Endothelial cell of umbilical vein (primary cell): ENCODE measurements around the gene CDKL4. TPM values are rescaled to one million over a fixed set of nuclear protein-coding genes. Genes with fewer than 3 reads are reported as not detected.

Experiments used
- BruUV-seq: library from RNA; stranded (reverse); fragments of 400-500 nt; replicated peaks from 2 replicates; lab custom pipeline; 2021; lab: Mats Ljungman, UMichigan
- CTCF ChIA-PET: fragments of 300-600, 350-600 bp; sonication (Branson Sonifier 250); formaldehyde crosslinking; loops from one replicate; lab custom pipeline; 2021; ENCODE audit warnings: antibody characterized with exemption, inconsistent platforms; lab: Charles Lee
- POLR2A ChIA-PET: fragments of 300-600, 350-600 bp; sonication (Branson Sonifier 250); formaldehyde crosslinking; loops from one replicate; lab custom pipeline; 2021; ENCODE audit warnings: antibody characterized with exemption, inconsistent platforms; lab: Charles Lee
- DNase-seq: peaks from one replicate; pipeline ENCODE4 v3.0.0-alpha.2; 2011; ENCODE audit warnings: low read depth, low spot score
- FAIRE-seq: peaks from 2 replicates; lab custom pipeline; 2011; peaks lifted over from hg19 to GRCh38; lab: Jason Lieb, UNC
- H2AFZ ChIP-seq: 2 replicates; pipeline ENCODE4 v1.6.0; 2012; ENCODE audit warnings: low read depth, low read length, control low read depth, inconsistent platforms
- H3K27ac ChIP-seq: 2 replicates; pipeline ENCODE4 v1.5.1; 2011; ENCODE audit warnings: low read depth, mild to moderate bottlenecking, control low read depth, low read length, moderate library complexity; ENCODE audit not compliant: insufficient read depth
- H3K27me3 ChIP-seq, 2 experiments: 2 replicates each; pipeline versions ENCODE4 v1.6.0 to v1.6.1; 2011; ENCODE audit warnings: low read length in 2 of 2, mixed read lengths in 1 of 2; ENCODE audit not compliant: control insufficient read depth in 2 of 2, insufficient read depth in 2 of 2
- H3K36me3 ChIP-seq, 2 experiments: 2 replicates in 1 of 2; 3 replicates in 1 of 2; pipeline ENCODE4 v1.5.1; 2011; ENCODE audit warnings: low read length in 2 of 2, mild to moderate bottlenecking in 1 of 2, moderate library complexity in 1 of 2; ENCODE audit not compliant: control insufficient read depth in 2 of 2, insufficient read depth in 2 of 2; ENCODE audit errors: extremely low read depth in 1 of 2
- H3K4me1 ChIP-seq: 3 replicates; pipeline ENCODE4 v1.5.1; 2011; ENCODE audit warnings: mild to moderate bottlenecking, low read length; ENCODE audit not compliant: control insufficient read depth, insufficient read depth; ENCODE audit errors: extremely low read depth
- H3K4me2 ChIP-seq: 2 replicates; pipeline ENCODE4 v1.6.1; 2011; ENCODE audit warnings: low read length, control low read depth, mixed read lengths; ENCODE audit not compliant: insufficient read depth
- H3K4me3 ChIP-seq, 3 experiments: fragments of 200-600 bp in 1 of 3; sonication (generic), shearing (Covaris generic) in 1 of 3; replicated peaks in 1 of 3; 2 replicates each; pipeline ENCODE4 v1.5.1; 2011 to 2016; ENCODE audit warnings: control low read depth in 3 of 3, low read length in 3 of 3, mild to moderate bottlenecking in 2 of 3, inconsistent platforms in 1 of 3, low read depth in 1 of 3, moderate library complexity in 1 of 3; ENCODE audit not compliant: insufficient read depth in 1 of 3
- H3K79me2 ChIP-seq: 2 replicates; pipeline ENCODE4 v1.6.0; 2012; ENCODE audit warnings: low read length, inconsistent platforms; ENCODE audit not compliant: control insufficient read depth, insufficient read depth
- H3K9ac ChIP-seq: replicated peaks from 2 replicates; pipeline ENCODE3; 2011; ENCODE audit warnings: low read length, control low read depth; ENCODE audit not compliant: insufficient read depth; ENCODE audit errors: extremely low read depth
- H3K9me1 ChIP-seq: replicated peaks from 3 replicates; pipeline ENCODE4 v1.6.0; 2011; ENCODE audit warnings: mild to moderate bottlenecking, low read length; ENCODE audit not compliant: control insufficient read depth, insufficient read depth; ENCODE audit errors: extremely low read depth
- H3K9me3 ChIP-seq: replicated peaks from 2 replicates; pipeline ENCODE4 v1.5.1; 2012; ENCODE audit warnings: low read length, inconsistent platforms; ENCODE audit not compliant: control insufficient read depth, insufficient read depth
- H4K20me1 ChIP-seq: replicated peaks from 2 replicates; pipeline ENCODE3; 2011; ENCODE audit warnings: mild to moderate bottlenecking, low read length; ENCODE audit not compliant: control insufficient read depth, insufficient read depth; ENCODE audit errors: extremely low read depth
- EZH2 ChIP-seq: IDR thresholded peaks from 2 replicates; pipeline ENCODE4 v1.6.1; 2012; ENCODE audit warnings: borderline replicate concordance, low read depth, mild to moderate bottlenecking, moderate library complexity, low read length, inconsistent platforms; ENCODE audit not compliant: severe bottlenecking
- FOS ChIP-seq: IDR thresholded peaks from 2 replicates; pipeline ENCODE4 v1.6.1; 2011; ENCODE audit warnings: mild to moderate bottlenecking, low read length, moderate library complexity, borderline replicate concordance; ENCODE audit not compliant: insufficient read depth
- GATA2 ChIP-seq: IDR thresholded peaks from 2 replicates; pipeline ENCODE4 v1.7.0; 2011; ENCODE audit warnings: low read depth, mild to moderate bottlenecking, moderate library complexity, mixed read lengths, low read length; ENCODE audit not compliant: insufficient read length, insufficient read depth
- JUN ChIP-seq: IDR thresholded peaks from 2 replicates; pipeline ENCODE4 v1.6.1; 2011; ENCODE audit warnings: borderline replicate concordance, low read depth; ENCODE audit not compliant: insufficient read length, insufficient read depth
- MYC ChIP-seq: IDR thresholded peaks from one replicate; pipeline ENCODE4 v1.6.1; 2011; ENCODE audit warnings: mild to moderate bottlenecking, low read depth, low read length
- POLR2A ChIP-seq: IDR thresholded peaks from 2 replicates; pipeline ENCODE4 v1.6.1; 2012; ENCODE audit warnings: low read depth, mild to moderate bottlenecking, control low read depth, low read length
- POLR2AphosphoS5 ChIP-seq: IDR thresholded peaks from 2 replicates; pipeline ENCODE4 v1.6.1; 2012; ENCODE audit warnings: low read depth, mild to moderate bottlenecking, control low read depth, low read length, moderate library complexity; ENCODE audit not compliant: insufficient read depth
- dilution Hi-C: fragments of 300-500 bp; cut with MboI; formaldehyde crosslinking; loops from one replicate; pipeline ENCODE4 v1.15.0; 2019; ENCODE audit warnings: low sequenced_read_pairs; ENCODE audit not compliant: extremely low pct_ligation_motif_present
- intact Hi-C: fragments of 100-400 bp; cut with micrococcal nuclease; formaldehyde crosslinking; loops from one replicate; pipeline ENCODE4 v1.10.0; 2022
- polyA plus RNA-seq, 4 experiments: library from polyadenylated mRNA; depleted of rRNA in 3 of 4; stranded (reverse) in 3 of 4; unstranded in 1 of 4; fragments of >200 nt; gene quantifications; 2 replicates each; pipeline versions ENCODE4 v1.2.1 to v1.2.3, GENCODE V29; 2011 to 2012; ENCODE audit warnings: missing spikeins in 1 of 4
- total RNA-seq: library from RNA; stranded (reverse); gene quantifications from 2 replicates; pipeline ENCODE4 v1.2.3, GENCODE V29; 2021
- TF ChIP-seq, protein P1 (sequence below), 2 donors: IDR thresholded peaks; 1 replicate in 1 of 2; 2 replicates in 1 of 2; pipeline ENCODE4 v1.5.1; 2011; ENCODE audit warnings: low read length in 2 of 2, mild to moderate bottlenecking in 2 of 2, moderate library complexity in 2 of 2, control low read depth in 1 of 2, inconsistent platforms in 1 of 2, low read depth in 1 of 2; ENCODE audit not compliant: insufficient read depth in 1 of 2; ENCODE audit errors: extremely low read depth in 1 of 2
- TF ChIP-seq, protein P2 (sequence below): IDR thresholded peaks from 2 replicates; pipeline ENCODE4 v1.6.1; 2011; ENCODE audit not compliant: insufficient read depth, insufficient read length

CDKL4 gene
- total and polyA plus RNA-seq, 2 donors (not counting 3 experiments of a cell fraction or from before 2014, with no cell fraction given): 0.17 to 0.75 TPM

DNA sequence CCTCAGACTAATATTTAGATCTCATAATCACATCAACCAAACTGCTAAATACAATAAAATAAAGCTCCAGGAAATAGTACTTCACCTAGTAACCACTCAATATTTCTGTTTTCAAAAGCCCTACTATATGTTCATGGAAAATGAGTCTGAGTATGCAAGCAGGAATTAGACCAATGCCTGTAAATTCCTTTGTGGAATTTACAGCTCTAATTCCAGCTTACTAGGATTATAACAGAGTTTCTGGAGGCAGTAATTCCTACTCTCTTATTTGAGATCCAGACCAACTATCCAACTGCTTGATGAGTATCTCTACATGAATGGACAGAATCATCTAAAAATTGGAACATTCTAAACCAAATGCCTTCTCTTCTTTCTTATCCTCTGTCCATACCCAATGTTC, 11.6 kb downstream of the CDKL4 start:
- Histone ChIP-seq H3K9ac (no peak overlapping the region), H3K27me3 (no peaks in the 10 kb centered on the region), H2AFZ (no peak overlapping the region), H3K36me3 (no peaks in the 10 kb centered on the region), H3K9me1 (no peaks in the 10 kb centered on the region), H3K4me1 (peaks cover 14% of the 10 kb centered on the region), H3K79me2 (no peaks in the 10 kb centered on the region), H3K27ac (no peak overlapping the region), H3K4me2 (no peak overlapping the region), H3K9me3 (no peaks in the 10 kb centered on the region), H4K20me1 (no peaks in the 10 kb centered on the region), H3K4me3 (no peak overlapping the region)
- ChIA-PET CTCF (interaction anchor here (0.8 to 7.2 kb wide), 6 partner anchors 9 to 498 kb away, joined by 3 to 449 read pairs (median 4); no protein-coding TSS in a partner anchor), POLR2A (no interaction called here)
- no peak for DNase-seq
- no peak for FAIRE-seq
- TF ChIP-seq JUN: no peak
- TF ChIP-seq, protein P1, sequence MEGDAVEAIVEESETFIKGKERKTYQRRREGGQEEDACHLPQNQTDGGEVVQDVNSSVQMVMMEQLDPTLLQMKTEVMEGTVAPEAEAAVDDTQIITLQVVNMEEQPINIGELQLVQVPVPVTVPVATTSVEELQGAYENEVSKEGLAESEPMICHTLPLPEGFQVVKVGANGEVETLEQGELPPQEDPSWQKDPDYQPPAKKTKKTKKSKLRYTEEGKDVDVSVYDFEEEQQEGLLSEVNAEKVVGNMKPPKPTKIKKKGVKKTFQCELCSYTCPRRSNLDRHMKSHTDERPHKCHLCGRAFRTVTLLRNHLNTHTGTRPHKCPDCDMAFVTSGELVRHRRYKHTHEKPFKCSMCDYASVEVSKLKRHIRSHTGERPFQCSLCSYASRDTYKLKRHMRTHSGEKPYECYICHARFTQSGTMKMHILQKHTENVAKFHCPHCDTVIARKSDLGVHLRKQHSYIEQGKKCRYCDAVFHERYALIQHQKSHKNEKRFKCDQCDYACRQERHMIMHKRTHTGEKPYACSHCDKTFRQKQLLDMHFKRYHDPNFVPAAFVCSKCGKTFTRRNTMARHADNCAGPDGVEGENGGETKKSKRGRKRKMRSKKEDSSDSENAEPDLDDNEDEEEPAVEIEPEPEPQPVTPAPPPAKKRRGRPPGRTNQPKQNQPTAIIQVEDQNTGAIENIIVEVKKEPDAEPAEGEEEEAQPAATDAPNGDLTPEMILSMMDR (IDR thresholded peaks at IDR 0.05; ENCODE audit: extremely low read depth in 1 of 2, insufficient read depth in 1 of 2, low read depth in 1 of 2, low read length in 2 of 2): no peak
- TF ChIP-seq POLR2AphosphoS5: no peak
- no peak for TF ChIP-seq GATA2
- no peak for TF ChIP-seq MYC
- TF ChIP-seq EZH2: no peak
- TF ChIP-seq, protein P2, sequence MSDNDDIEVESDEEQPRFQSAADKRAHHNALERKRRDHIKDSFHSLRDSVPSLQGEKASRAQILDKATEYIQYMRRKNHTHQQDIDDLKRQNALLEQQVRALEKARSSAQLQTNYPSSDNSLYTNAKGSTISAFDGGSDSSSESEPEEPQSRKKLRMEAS: no peak
- no peak for TF ChIP-seq POLR2A
- TF ChIP-seq FOS: no peak
- BruUV-seq: no TSS peak
- dilution Hi-C loops (loop anchor here (25.0 kb wide), 1 partner anchor 170 kb away; no protein-coding TSS in a partner anchor), intact Hi-C loops (no loop called here)
